ENCODE results near the gene RAET1L.

DNA sequence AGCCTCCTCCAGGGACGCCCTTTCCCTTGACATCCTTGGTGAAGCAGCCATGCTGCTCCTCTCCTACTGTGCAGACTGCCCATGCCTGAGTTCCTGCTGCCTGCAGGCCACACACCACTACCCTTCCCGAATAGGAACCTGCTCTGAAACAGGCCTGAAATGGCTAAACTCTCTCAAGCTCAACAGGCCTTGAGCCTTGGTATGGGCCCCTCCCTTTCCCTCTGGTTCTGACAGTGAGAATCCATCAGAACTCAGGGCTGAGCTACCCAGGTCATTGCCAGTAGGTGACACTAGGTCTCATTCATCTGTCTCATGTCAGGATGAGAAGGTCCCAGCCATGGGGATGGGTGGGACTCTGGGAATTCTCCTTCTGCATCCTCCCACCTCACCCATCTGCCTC lies 25.7 kb downstream of the RAET1L start:
- no peak for TF ChIP-seq CTCF (conservative IDR thresholded peaks at IDR 0.05; ENCODE audit: low read depth, low read length)
- no peak for TF ChIP-seq EZH2 (IDR thresholded peaks at IDR 0.05; ENCODE audit: borderline replicate concordance, low read depth, low read length, poor library complexity, severe bottlenecking)

All from A673 (cell line).